A549 (cell line): ENCODE results near the gene CSF2.

Experiments used
- CTCF ChIP-seq: fragments of >200 bp; sonication (Bioruptor Twin); formaldehyde crosslinking; IDR thresholded peaks from 3 replicates; pipeline ENCODE4 v1.5.1; 2016
- FOSL2 ChIP-seq, 2 experiments: fragments of 450-650 bp in 1 of 2; fragments of >200 bp in 1 of 2; sonication (Bioruptor Twin) in 1 of 2; formaldehyde crosslinking; IDR thresholded peaks; 2 replicates each; pipeline versions ENCODE4 v1.5.0 to v1.6.1; 2016 to 2020; ENCODE audit warnings: mild to moderate bottlenecking in 1 of 2, moderate library complexity in 1 of 2
- HDAC2 ChIP-seq: fragments of 200-600 bp; sonication (generic); IDR thresholded peaks from 2 replicates; pipeline ENCODE4 v1.6.1; 2016
- JUNB ChIP-seq: fragments of >200 bp; sonication (Bioruptor Twin); formaldehyde crosslinking; IDR thresholded peaks from 2 replicates; pipeline ENCODE4 v1.6.1; 2016
- KDM1A ChIP-seq: fragments of 200-600 bp; sonication (generic); IDR thresholded peaks from 2 replicates; pipeline ENCODE4 v1.6.1; 2016; ENCODE audit warnings: low read depth, mild to moderate bottlenecking
- MAFK ChIP-seq: fragments of 450-650 bp; IDR thresholded peaks from 2 replicates; pipeline ENCODE4 v1.6.1; 2014; ENCODE audit not compliant: partially characterized antibody
- PBX3 ChIP-seq: IDR thresholded peaks from 2 replicates; pipeline ENCODE4 v1.6.1; 2012
- POLR2A ChIP-seq: IDR thresholded peaks from 2 replicates; pipeline ENCODE4 v1.6.1; 2012; ENCODE audit warnings: mild to moderate bottlenecking, low read length
- RAD21 ChIP-seq, 2 experiments: fragments of >200 bp in 1 of 2; sonication (Bioruptor Twin) in 1 of 2; formaldehyde crosslinking in 1 of 2; IDR thresholded peaks in 1 of 2; conservative IDR thresholded peaks in 1 of 2; 2 replicates in 1 of 2; 3 replicates in 1 of 2; pipeline ENCODE4 v1.6.1; 2012 to 2018; ENCODE audit warnings: inconsistent platforms in 1 of 2
- RCOR1 ChIP-seq: fragments of 150-350 bp; IDR thresholded peaks from 2 replicates; pipeline ENCODE4 v1.6.1; 2014; ENCODE audit warnings: antibody characterized with exemption, low read length, low read depth
- REST ChIP-seq: fragments of 200-600 bp; sonication (generic); IDR thresholded peaks from 2 replicates; pipeline ENCODE4 v1.6.1; 2016; ENCODE audit warnings: antibody characterized with exemption, mild to moderate bottlenecking, moderate library complexity
- RFX5 ChIP-seq: fragments of 450-650 bp; IDR thresholded peaks from 2 replicates; pipeline ENCODE4 v1.7.1; 2014; ENCODE audit warnings: antibody characterized with exemption, mild to moderate bottlenecking, moderate library complexity
- SMC3 ChIP-seq: fragments of >200 bp; sonication (Bioruptor Twin); formaldehyde crosslinking; IDR thresholded peaks from 3 replicates; pipeline ENCODE4 v1.6.1; 2018; ENCODE audit warnings: inconsistent platforms

GRCh38 chr5:132046880-132047299, 26.7 kb upstream of the CSF2 start:
- no peak for TF ChIP-seq CTCF
- no peak for TF ChIP-seq REST
- TF ChIP-seq FOSL2 (IDR thresholded peaks at IDR 0.05), result no peak
- TF ChIP-seq FOSL2 (CRISPR knock-in tag; IDR thresholded peaks at IDR 0.05), result no peak
- TF ChIP-seq HDAC2, result no peak
- no peak for TF ChIP-seq RFX5
- no peak for TF ChIP-seq MAFK
- no peak for TF ChIP-seq POLR2A
- TF ChIP-seq PBX3, result no peak
- no peak for TF ChIP-seq RAD21 (conservative IDR thresholded peaks at IDR 0.05 in 1 of 2, IDR thresholded peaks at IDR 0.05 in 1 of 2)
- no peak for TF ChIP-seq RCOR1
- TF ChIP-seq KDM1A, result no peak
- no peak for TF ChIP-seq SMC3
- no peak for TF ChIP-seq JUNB
